Measurements from ENCODE around the gene MAPK10. TPM values are rescaled to one million over a fixed set of nuclear protein-coding genes. Genes with fewer than 3 reads are reported as not detected.

MAPK10 gene
- total RNA-seq, 1 experiment from 2014 or later = 5.2 TPM

GRCh38 chr4:86357608-86358007, 2.2 kb downstream of the MAPK10 start:
- no peak for TF ChIP-seq ZNF281 (CRISPR knock-in tag; IDR thresholded peaks at IDR 0.05)
- no peak for TF ChIP-seq JAZF1 (CRISPR knock-in tag; IDR thresholded peaks at IDR 0.05)
- no peak for TF ChIP-seq TCF7 (CRISPR knock-in tag; IDR thresholded peaks at IDR 0.05; ENCODE audit: low read depth)
- TF ChIP-seq MLX (CRISPR knock-in tag; IDR thresholded peaks at IDR 0.05) = no peak
- no peak for TF ChIP-seq ATF3 (CRISPR knock-in tag; conservative IDR thresholded peaks at IDR 0.05)
- TF ChIP-seq RELA (CRISPR knock-in tag; IDR thresholded peaks at IDR 0.05; ENCODE audit: borderline replicate concordance) = no peak
- no peak for TF ChIP-seq FOXP4 (CRISPR knock-in tag; IDR thresholded peaks at IDR 0.05)
- TF ChIP-seq ZSCAN18 (CRISPR knock-in tag; IDR thresholded peaks at IDR 0.05) = no peak
- no peak for TF ChIP-seq FOXP1 (CRISPR knock-in tag; IDR thresholded peaks at IDR 0.05; ENCODE audit: borderline replicate concordance)
- no peak for TF ChIP-seq IRF2 (CRISPR knock-in tag; IDR thresholded peaks at IDR 0.05; ENCODE audit: borderline replicate concordance, low read depth)
- no peak for TF ChIP-seq USF1 (CRISPR knock-in tag; IDR thresholded peaks at IDR 0.05)
- TF ChIP-seq HMGXB4 (CRISPR knock-in tag; IDR thresholded peaks at IDR 0.05) = no peak
- TF ChIP-seq ZNF423 (CRISPR knock-in tag; IDR thresholded peaks at IDR 0.05) = no peak
- no peak for TF ChIP-seq ZNF671 (CRISPR knock-in tag; IDR thresholded peaks at IDR 0.05)
- Mint-ChIP-seq H3K27ac (no peak overlapping the region), H3K4me3 (no peak overlapping the region), H3K9me3 (no peaks in the 10 kb centered on the region), H3K36me3 (no peaks in the 10 kb centered on the region), H3K4me1 (peaks cover 46% of the 10 kb centered on the region), H3K27me3 (ENCODE audit: low read depth) (no peaks in the 10 kb centered on the region)
- ATAC-seq (no peak), DNase-seq (ENCODE audit: low spot score) (no peak)
- CTCF ChIA-PET = interaction anchor here (1.1 kb wide), 1 partner anchor 794 kb away, joined by 3 read pairs; no protein-coding TSS in a partner anchor
- POLR2A ChIA-PET = no interaction called here

Measured in WTC11 (cell line).